SJSA1 (cell line): ENCODE data around the gene TTLL10. TPM values are rescaled to one million over a fixed set of nuclear protein-coding genes. Genes with fewer than 3 reads are reported as not detected.
"Not testable (repeated sequence)": the region's sequence is repeated elsewhere in the genome, so short reads cannot be mapped to it uniquely, and the experiment has no call there.

Experiments used
- DNase-seq, 2 experiments: peaks; one replicate each; pipeline ENCODE4 v3.0.0-alpha.2; 2015 to 2020; ENCODE audit warnings: low spot score in 2 of 2, low read depth in 1 of 2
- H3K27ac ChIP-seq: fragments of 250-450 bp; sonication (Bioruptor Pico); 2 replicates; pipeline ENCODE4 v1.5.1; 2020; ENCODE audit warnings: mild to moderate bottlenecking, moderate library complexity
- H3K27me3 ChIP-seq: fragments of 250-450 bp; sonication (Bioruptor Pico); replicated peaks from 2 replicates; pipeline ENCODE4 v1.5.1; 2020; ENCODE audit warnings: mild to moderate bottlenecking, moderate library complexity
- H3K36me3 ChIP-seq: fragments of 250-450 bp; sonication (Bioruptor Pico); 2 replicates; pipeline ENCODE4 v1.5.1; 2020; ENCODE audit warnings: mild to moderate bottlenecking
- H3K4me1 ChIP-seq: fragments of 250-450 bp; sonication (Bioruptor Pico); replicated peaks from 2 replicates; pipeline ENCODE4 v1.6.1; 2021; ENCODE audit warnings: mild to moderate bottlenecking
- H3K4me3 ChIP-seq: fragments of 250-450 bp; sonication (Bioruptor Pico); 2 replicates; pipeline ENCODE4 v1.5.1; 2020; ENCODE audit warnings: mild to moderate bottlenecking
- H3K9me3 ChIP-seq: fragments of 250-450 bp; sonication (Bioruptor Pico); replicated peaks from 2 replicates; pipeline ENCODE4 v1.5.1; 2020; ENCODE audit warnings: mild to moderate bottlenecking
- total RNA-seq: library from RNA; depleted of rRNA; stranded (reverse); fragments of >200 nt; shearing (Covaris generic); gene quantifications from 2 replicates; pipeline ENCODE4 v1.2.3, GENCODE V29; 2014

The TTLL10 gene
- total RNA-seq, 1 experiment from 2014 or later: not detected

DNA sequence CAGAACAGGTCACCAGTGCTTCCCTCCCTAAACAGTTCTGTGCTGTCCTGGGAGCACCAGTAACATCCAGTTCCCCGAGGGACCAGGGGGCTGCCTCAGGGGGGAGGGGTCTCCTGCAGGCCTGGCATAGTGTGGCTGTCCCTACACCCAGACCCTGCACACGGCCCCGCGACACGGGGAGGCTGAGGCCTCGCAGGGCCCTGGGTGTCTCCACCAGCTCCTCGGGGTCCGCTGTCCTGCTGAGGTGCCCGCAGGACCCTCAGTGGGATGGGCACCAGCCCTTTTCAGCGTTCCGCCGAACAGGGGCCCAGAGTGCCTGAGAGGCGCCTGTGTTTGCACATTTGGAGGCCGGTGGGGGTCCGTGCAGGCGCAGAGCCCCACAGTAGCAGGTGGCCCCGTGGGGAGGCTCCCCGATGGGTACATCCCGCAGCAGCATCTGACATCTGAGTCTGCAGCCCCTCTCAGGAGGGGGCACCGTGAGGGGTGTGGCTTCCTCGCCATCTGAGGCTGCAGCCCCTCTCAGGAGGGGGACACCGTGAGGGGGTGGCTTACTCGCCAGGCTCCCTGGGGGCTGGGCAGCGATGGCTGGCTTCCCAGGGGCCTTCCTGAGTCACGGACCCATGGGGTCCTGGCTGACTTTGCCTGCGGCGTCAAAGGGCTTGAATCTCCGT is 39.2 kb upstream of the TTLL10 start:
- Histone ChIP-seq H3K27me3 (peaks cover 15% of the 10 kb centered on the region; the same call in 1 of the 2 replicates), H3K36me3 (no peaks in the 10 kb centered on the region), H3K9me3 (no peaks in the 10 kb centered on the region), H3K4me3 (no peak overlapping the region), H3K4me1 (no peaks in the 10 kb centered on the region), H3K27ac (no peak overlapping the region)
- no peak for DNase-seq

DNA sequence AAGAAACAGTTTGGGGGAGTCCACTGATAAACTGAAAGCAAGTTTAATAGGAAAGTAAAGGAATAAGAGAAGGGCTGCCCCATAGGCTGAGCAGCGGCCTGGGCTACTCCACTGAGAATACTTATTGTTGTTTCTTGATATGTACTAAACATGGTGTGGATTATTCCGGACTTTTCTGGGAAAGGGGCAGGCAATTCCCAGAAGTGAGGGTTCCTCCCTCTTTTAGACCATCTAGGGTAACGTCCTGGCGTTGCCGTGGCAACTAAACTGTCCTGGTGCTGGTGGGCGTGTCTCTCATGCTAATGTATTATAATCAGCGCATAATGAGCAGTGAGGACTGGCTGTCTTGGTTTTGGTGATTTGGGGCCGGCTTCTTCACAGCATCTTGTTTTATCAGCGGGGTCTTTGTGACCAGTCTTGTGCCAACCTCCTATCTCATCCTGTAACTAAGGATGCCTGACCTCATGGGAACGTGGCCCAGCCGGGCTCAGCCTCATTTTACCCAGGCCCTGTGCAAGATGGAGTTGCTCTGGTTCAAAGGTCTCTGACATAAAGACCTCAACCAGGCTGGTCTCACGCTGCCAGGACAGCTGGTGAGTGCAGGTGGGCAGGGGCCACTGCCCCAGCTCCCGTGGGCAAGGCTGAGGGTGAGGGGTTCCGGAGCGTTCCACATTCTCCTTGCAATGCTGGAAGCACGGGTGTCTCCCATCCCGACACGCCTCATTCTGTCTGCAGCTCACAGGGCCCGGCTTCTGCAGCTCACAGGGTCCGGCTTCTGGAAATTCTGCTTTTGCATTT is 38.1 kb upstream of the TTLL10 start:
- Histone ChIP-seq H3K4me1 (no peaks in the 10 kb centered on the region), H3K27me3 (peaks cover 12% of the 10 kb centered on the region; the same call in 1 of the 2 replicates), H3K9me3 (no peaks in the 10 kb centered on the region), H3K27ac (no peak overlapping the region), H3K36me3 (no peaks in the 10 kb centered on the region), H3K4me3 (no peak overlapping the region)
- DNase-seq: no peak

DNA sequence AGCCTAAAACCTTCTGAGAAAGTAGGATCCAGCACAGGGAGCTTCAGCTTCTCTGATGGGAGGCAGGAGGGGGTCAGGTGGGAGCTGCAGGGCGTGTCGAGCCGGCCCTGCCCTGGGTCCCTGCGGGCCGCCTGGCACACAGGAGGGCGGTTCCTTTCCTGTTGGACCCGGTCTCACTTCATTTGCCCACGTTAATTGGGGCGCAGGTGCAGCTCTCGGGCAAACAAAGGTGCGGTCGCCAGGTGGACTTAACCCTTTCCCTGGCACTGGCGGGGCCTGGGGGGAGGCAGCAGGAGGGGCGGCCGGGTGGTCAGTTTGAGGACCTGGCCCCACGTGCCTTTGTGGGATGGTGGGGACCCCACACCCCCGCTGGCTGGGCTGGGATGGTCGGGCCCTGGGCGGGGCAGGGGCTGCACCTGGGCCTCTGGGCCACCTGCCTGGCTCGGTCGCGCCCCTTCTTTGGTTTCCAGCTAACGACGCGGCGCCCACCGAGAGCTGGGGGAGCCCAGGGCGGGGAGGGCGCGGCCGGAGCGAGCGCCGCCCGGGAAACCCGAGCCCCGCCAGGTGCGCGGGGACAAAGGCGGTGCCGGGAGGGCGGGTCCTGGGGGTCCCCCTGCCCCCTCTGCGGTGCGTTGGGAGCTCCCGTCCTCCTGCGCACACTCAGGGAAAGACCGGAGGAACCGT is 37.0 kb upstream of the TTLL10 start:
- H3K4me1 ChIP-seq: no peaks in the 10 kb centered on the region
- H3K27ac ChIP-seq: no peak overlapping the region
- no peaks in the 10 kb centered on the region for H3K36me3 ChIP-seq
- H3K9me3 ChIP-seq: no peaks in the 10 kb centered on the region
- no peak overlapping the region for H3K4me3 ChIP-seq
- peaks cover 5% of the 10 kb centered on the region; the same call in 1 of the 2 replicates for H3K27me3 ChIP-seq
- no peak for DNase-seq

- Histone ChIP-seq H3K27ac (no peak overlapping the region), H3K27me3 (peaks cover 4% of the 10 kb centered on the region; the same call in 1 of the 2 replicates)
- no peak for DNase-seq
These were observed 36.2 kb upstream of the TTLL10 start for GRCh38 chr1:1137256-1138045.

DNA sequence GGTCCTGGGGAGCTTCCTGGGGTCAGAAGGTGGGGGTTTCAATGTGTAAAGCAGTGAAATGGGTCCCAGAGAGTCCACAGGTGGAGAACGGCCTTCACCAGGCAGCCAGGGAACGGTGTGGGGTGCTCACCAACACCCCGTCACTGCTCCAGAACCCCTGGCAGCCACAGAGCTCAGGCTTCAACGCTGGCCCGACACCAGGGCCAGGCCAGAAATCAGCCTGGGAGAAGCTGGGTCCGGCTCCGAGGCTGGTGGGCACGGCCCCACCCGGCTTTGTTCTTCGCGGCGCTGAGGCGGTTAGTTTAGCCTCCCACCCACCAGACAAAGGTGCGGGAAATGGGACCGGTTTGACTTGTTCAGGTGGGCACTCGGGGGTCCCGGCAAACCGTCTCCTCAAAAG is 33.0 kb upstream of the TTLL10 start:
- H3K4me1 ChIP-seq: 0 out of 2 replicates have a peak, but pooled peaks cover 6% of the 10 kb centered on the region
- DNase-seq: no peak
- no peak overlapping the region for H3K27ac ChIP-seq
- peaks cover 4% of the 10 kb centered on the region; the same call in 1 of the 2 replicates for H3K27me3 ChIP-seq
- H3K9me3 ChIP-seq: no peaks in the 10 kb centered on the region
- H3K36me3 ChIP-seq: no peaks in the 10 kb centered on the region
- no peak overlapping the region for H3K4me3 ChIP-seq

More at GRCh38 chr1:1137256-1138045, 36.2 kb upstream of the TTLL10 start:
- H3K36me3 ChIP-seq: no peaks in the 10 kb centered on the region
- 0 out of 2 replicates have a peak, but pooled peaks cover 6% of the 10 kb centered on the region for H3K4me1 ChIP-seq
- H3K9me3 ChIP-seq: no peaks in the 10 kb centered on the region
- no peak overlapping the region for H3K4me3 ChIP-seq

- DNase-seq: no peak
These were observed 32.3 kb upstream of the TTLL10 start for GRCh38 chr1:1141244-1141910.

GRCh38 chr1:1141911-1142250 is 31.8 kb upstream of the TTLL10 start:
- no peak overlapping the region for H3K27ac ChIP-seq
- H3K27me3 ChIP-seq: peaks cover 4% of the 10 kb centered on the region; the same call in 1 of the 2 replicates
- 0 out of 2 replicates have a peak, but pooled peaks cover 6% of the 10 kb centered on the region for H3K4me1 ChIP-seq
- H3K4me3 ChIP-seq: no peak overlapping the region
- H3K9me3 ChIP-seq: no peaks in the 10 kb centered on the region
- H3K36me3 ChIP-seq: no peaks in the 10 kb centered on the region
- no peak for DNase-seq

More at GRCh38 chr1:1141244-1141910, 32.3 kb upstream of the TTLL10 start:
- no peak overlapping the region for H3K27ac ChIP-seq
- H3K27me3 ChIP-seq: peaks cover 4% of the 10 kb centered on the region; the same call in 1 of the 2 replicates
- H3K4me1 ChIP-seq: 0 out of 2 replicates have a peak, but pooled peaks cover 6% of the 10 kb centered on the region
- no peaks in the 10 kb centered on the region for H3K9me3 ChIP-seq
- no peak overlapping the region for H3K4me3 ChIP-seq
- no peaks in the 10 kb centered on the region for H3K36me3 ChIP-seq

DNA sequence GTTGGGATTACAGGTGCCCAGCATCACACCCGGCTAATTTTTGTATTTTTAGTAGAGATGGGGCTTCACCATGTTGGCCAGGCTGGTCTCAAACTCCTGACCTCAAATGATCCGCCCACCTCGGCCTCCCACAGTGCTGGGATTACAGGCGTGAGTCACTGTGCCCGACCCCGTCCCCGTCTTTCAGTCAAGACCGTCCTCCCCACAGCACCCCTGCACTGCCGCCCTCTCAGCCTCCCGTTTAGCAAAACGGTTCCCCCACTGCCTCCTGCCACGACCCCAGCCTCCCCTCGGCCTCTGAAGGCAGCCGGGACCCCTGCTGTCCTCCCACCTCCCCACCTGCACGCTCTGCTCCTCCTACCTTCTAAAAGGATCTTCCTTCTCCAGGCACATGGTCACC is 31.3 kb upstream of the TTLL10 start:
- H3K27me3 ChIP-seq, H3K9me3 ChIP-seq, H3K27ac ChIP-seq, DNase-seq, H3K4me3 ChIP-seq, H3K36me3 ChIP-seq, H3K4me1 ChIP-seq: not testable (repeated sequence)

- H3K27ac ChIP-seq: no peak overlapping the region
- DNase-seq: no peak
These were observed 30.8 kb upstream of the TTLL10 start for GRCh38 chr1:1142844-1143243.

DNA sequence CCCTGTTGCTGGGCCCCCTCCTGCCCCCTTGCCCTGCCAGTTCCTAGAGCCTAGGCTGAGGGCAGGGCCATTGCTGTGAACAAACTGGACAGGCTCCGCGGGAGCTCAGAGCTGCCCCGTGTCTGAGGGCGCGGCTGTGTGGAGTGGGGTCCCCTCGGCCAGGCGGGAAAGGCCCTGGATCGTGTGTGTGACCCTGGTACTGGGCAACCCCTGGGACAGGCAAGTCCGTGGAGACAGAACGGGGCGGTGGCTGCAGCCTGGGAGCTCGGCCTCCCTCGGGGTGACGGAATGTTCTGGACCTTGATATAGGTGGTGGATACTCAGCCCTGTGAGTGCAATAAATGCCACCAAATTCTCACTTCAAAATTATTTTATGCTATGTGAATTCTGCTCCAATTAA is 30.0 kb upstream of the TTLL10 start:
- no peaks in the 10 kb centered on the region for H3K36me3 ChIP-seq
- H3K4me1 ChIP-seq: 0 out of 2 replicates have a peak, but pooled peaks cover 6% of the 10 kb centered on the region
- H3K27ac ChIP-seq: no peak overlapping the region
- no peaks in the 10 kb centered on the region for H3K9me3 ChIP-seq
- H3K4me3 ChIP-seq: no peak overlapping the region
- no peaks in the 10 kb centered on the region for H3K27me3 ChIP-seq
- DNase-seq: no peak

More at GRCh38 chr1:1142844-1143243, 30.8 kb upstream of the TTLL10 start:
- Histone ChIP-seq H3K9me3 (no peaks in the 10 kb centered on the region), H3K36me3 (no peaks in the 10 kb centered on the region), H3K4me3 (no peak overlapping the region), H3K4me1 (0 out of 2 replicates have a peak, but pooled peaks cover 6% of the 10 kb centered on the region), H3K27me3 (peaks cover 4% of the 10 kb centered on the region; the same call in 1 of the 2 replicates)

GRCh38 chr1:1144122-1144842 is 29.4 kb upstream of the TTLL10 start:
- Histone ChIP-seq H3K27ac (no peak overlapping the region), H3K36me3 (no peaks in the 10 kb centered on the region), H3K4me3 (no peak overlapping the region), H3K9me3 (no peaks in the 10 kb centered on the region), H3K27me3 (no peaks in the 10 kb centered on the region), H3K4me1 (0 out of 2 replicates have a peak, but pooled peaks cover 6% of the 10 kb centered on the region)
- DNase-seq: no peak

DNA sequence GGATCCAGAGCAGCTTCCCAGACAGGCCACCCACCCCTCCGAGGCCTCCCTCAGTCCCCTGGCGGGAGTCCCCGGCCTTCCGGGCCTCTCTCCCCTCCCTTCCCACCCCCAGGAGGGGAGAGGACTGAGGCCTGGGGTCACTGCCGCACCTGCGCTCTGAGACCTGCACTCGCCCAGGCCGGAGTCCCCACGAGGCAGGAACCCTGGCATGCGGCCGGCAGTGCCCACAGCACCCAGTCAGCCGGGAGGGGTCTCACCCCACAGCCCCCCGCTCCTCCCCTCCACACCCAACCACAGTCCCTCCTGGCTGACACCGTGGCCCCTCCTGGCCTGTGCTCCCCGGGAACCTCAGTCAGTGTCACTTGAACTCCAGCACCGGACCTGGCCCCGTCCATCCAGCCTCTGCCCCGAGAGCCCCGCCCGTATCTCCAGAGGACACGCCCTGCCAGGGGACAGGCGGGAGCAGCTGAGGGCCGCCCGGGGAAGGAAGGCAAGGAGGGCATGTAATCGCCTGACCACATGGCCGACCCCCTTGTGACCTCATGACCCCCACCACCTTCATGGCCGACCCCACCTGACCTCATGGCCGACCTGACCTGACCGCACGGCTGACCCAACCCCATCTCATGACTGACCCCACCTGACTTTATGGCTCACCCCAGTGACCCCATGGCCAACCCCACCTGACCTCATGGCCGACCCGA is 28.7 kb upstream of the TTLL10 start:
- Histone ChIP-seq H3K9me3 (no peaks in the 10 kb centered on the region), H3K4me1 (0 out of 2 replicates have a peak, but pooled peaks cover 6% of the 10 kb centered on the region), H3K4me3 (no peak overlapping the region), H3K27me3 (no peaks in the 10 kb centered on the region), H3K36me3 (no peaks in the 10 kb centered on the region), H3K27ac (no peak overlapping the region)
- DNase-seq: no peak
